Cardiac muscle cell (in vitro differentiated cells and primary cell): ENCODE measurements around the gene RASGRP1. TPM values are rescaled to one million over a fixed set of nuclear protein-coding genes. Genes with fewer than 3 reads are reported as not detected.

ENCODE experiments used
- DNase-seq, 2 donors: peaks; one replicate each; pipeline versions ENCODE4 v3.0.0 to v3.0.0-alpha.2; 2010 to 2017; ENCODE audit warnings: low read depth in 1 of 2, low spot score in 1 of 2
- H3K27ac ChIP-seq: fragments of 200-600 bp; sonication (generic); 2 replicates; pipeline ENCODE4 v1.5.1; 2016
- H3K27me3 ChIP-seq: fragments of 200-600 bp; sonication (generic); 2 replicates; pipeline ENCODE4 v1.6.0; 2016; ENCODE audit warnings: control low read depth
- H3K36me3 ChIP-seq: fragments of 200-600 bp; sonication (generic); 2 replicates; pipeline ENCODE4 v1.5.1; 2016; ENCODE audit warnings: control low read depth
- H3K4me1 ChIP-seq: fragments of 200-600 bp; sonication (generic); 2 replicates; pipeline ENCODE4 v1.8.1; 2017; ENCODE audit warnings: low read depth, mild to moderate bottlenecking, mixed run types
- H3K4me3 ChIP-seq: fragments of 200-600 bp; sonication (generic); 2 replicates; pipeline ENCODE4 v1.5.1; 2016; ENCODE audit warnings: mild to moderate bottlenecking
- H3K9me3 ChIP-seq: fragments of 200-600 bp; sonication (generic); 2 replicates; pipeline ENCODE4 v1.5.1; 2017; ENCODE audit warnings: low read depth, mild to moderate bottlenecking, control low read depth
- polyA plus RNA-seq: library from polyadenylated mRNA; unstranded; fragments of >200 nt; fragmentation: Nextera tagmentation; extraction: Ambion mirVana; gene quantifications from 2 replicates; pipeline ENCODE4 v1.2.1, GENCODE V29; 2016
- total RNA-seq: library from RNA; depleted of rRNA; stranded (reverse); fragments of >200 nt; gene quantifications from 2 replicates; pipeline ENCODE4 v1.2.3, GENCODE V29; 2016
- TF ChIP-seq, protein P1 (sequence below): IDR thresholded peaks from 2 replicates; pipeline ENCODE4 v1.5.1; 2012; ENCODE audit warnings: low read depth, mild to moderate bottlenecking, low read length

The RASGRP1 gene
- total and polyA plus RNA-seq, 2 experiments from 2014 or later: 1.1 to 4.5 TPM

DNA sequence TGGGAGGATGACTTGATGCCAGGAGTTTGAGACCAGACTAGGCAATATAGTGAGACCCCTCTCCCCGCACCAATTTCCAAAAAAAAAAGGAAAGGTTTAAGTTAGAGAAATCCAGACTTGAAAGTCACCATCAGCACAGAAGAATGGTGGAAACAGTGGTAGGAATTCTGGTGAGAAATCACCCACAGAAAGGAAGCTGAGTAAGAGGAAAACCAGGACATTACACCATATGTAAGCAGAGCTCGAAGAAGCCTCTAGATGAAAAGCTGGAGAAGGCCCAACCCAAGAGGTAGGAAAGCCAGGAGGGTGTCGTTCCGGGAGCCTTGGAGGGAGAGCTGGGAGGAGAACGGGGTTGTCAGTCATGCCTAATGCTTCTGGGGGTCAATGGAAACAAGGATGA lies 40.5 kb downstream of the RASGRP1 start:
- H3K27ac ChIP-seq: no peak overlapping the region
- H3K4me3 ChIP-seq: no peak overlapping the region
- DNase-seq: peak in 1 of 2 donors; percentile 19
- no peaks in the 10 kb centered on the region for H3K4me1 ChIP-seq
- TF ChIP-seq, protein P1, sequence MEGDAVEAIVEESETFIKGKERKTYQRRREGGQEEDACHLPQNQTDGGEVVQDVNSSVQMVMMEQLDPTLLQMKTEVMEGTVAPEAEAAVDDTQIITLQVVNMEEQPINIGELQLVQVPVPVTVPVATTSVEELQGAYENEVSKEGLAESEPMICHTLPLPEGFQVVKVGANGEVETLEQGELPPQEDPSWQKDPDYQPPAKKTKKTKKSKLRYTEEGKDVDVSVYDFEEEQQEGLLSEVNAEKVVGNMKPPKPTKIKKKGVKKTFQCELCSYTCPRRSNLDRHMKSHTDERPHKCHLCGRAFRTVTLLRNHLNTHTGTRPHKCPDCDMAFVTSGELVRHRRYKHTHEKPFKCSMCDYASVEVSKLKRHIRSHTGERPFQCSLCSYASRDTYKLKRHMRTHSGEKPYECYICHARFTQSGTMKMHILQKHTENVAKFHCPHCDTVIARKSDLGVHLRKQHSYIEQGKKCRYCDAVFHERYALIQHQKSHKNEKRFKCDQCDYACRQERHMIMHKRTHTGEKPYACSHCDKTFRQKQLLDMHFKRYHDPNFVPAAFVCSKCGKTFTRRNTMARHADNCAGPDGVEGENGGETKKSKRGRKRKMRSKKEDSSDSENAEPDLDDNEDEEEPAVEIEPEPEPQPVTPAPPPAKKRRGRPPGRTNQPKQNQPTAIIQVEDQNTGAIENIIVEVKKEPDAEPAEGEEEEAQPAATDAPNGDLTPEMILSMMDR: no peak
- no peaks in the 10 kb centered on the region for H3K9me3 ChIP-seq
- no peaks in the 10 kb centered on the region for H3K36me3 ChIP-seq
- H3K27me3 ChIP-seq: no peaks in the 10 kb centered on the region

DNA sequence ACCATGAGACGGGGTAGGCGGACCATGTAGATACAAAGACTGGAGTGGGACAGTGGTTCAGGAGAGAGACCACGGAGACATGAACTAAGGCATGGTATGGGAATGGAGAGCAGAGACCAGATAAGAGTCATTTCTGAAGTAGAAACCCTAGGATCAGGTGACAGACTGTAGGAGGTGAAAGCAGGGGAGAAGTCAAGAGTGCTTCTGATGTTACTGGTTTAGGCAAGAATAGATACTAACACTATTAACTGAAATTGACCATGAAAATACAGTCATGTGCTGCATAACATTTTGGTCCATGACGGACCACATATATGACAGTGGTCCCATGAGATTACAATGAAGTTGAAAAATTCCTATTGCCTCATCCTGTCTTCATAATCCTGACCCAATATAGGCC lies 41.7 kb downstream of the RASGRP1 start:
- Histone ChIP-seq H3K27me3 (no peaks in the 10 kb centered on the region), H3K4me1 (no peaks in the 10 kb centered on the region), H3K9me3 (no peaks in the 10 kb centered on the region), H3K36me3 (no peaks in the 10 kb centered on the region), H3K27ac (no peak overlapping the region), H3K4me3 (no peak overlapping the region)
- TF ChIP-seq, protein P1: no peak
- no peak for DNase-seq

DNA sequence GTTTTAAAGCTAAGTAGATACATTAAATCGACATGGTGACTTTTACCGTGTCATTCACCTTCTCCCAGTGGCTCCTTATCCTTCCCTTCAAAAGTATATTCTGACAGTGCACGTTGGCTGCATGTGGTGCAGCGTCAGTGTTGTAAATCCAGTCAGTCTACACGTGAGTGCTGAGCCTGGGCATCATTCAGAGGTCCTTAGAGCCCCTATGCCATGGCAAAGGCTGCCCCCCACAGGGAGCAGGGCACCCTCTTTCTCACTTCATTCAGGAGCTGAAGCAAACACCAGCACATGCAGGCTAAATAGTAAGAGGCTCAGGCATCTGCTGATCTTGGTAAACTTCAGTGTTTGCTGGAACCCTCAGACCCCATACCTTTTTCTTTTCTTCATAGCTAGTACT lies 43.3 kb downstream of the RASGRP1 start:
- no peak for DNase-seq
- no peak overlapping the region for H3K4me3 ChIP-seq
- TF ChIP-seq, protein P1: no peak
- H3K9me3 ChIP-seq: no peaks in the 10 kb centered on the region
- no peaks in the 10 kb centered on the region for H3K27me3 ChIP-seq
- H3K36me3 ChIP-seq: no peaks in the 10 kb centered on the region
- H3K27ac ChIP-seq: no peak overlapping the region
- H3K4me1 ChIP-seq: no peaks in the 10 kb centered on the region

DNA sequence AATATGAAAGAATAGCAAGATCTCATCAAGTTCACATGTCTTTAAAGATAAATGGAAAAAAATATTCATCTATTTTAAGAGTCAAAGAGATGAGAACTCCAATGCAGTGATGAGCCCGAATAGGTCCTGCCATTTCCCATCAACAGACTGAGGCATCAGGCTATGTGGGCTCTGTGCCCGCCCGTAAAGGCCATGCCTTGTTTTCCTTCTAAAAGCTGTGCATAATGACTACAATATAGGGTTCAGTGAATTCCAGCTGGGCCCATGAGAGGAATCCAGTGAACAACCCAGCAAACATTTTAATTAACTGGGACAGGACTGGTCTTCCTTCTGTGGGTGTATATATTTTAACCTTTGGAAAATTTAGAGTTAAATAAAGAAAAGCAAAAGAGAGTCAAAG lies 44.6 kb downstream of the RASGRP1 start:
- no peaks in the 10 kb centered on the region for H3K9me3 ChIP-seq
- no peaks in the 10 kb centered on the region for H3K36me3 ChIP-seq
- H3K27me3 ChIP-seq: no peaks in the 10 kb centered on the region
- no peak for DNase-seq
- H3K4me3 ChIP-seq: no peak overlapping the region
- TF ChIP-seq, protein P1: no peak
- H3K27ac ChIP-seq: no peak overlapping the region
- peaks cover 5% of the 10 kb centered on the region for H3K4me1 ChIP-seq

DNA sequence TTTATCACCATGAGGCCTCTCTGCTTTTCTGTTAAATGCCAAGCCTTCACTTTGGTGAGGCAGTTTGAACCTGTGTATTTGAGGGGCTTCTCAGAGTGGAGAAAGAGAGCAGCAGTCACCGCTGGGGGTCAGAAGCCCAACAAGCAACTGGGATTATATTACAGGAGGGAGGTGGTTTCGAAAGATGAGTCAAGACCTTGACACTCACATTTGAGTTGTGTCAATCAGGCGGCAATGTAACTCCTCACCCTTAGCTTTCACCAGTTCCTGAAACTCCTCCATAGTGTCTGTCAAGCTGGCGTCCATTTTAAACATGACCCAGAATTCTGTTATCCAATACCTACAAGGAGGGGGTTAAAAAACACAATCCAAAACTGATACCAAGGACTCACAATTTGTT lies 46.5 kb downstream of the RASGRP1 start:
- Histone ChIP-seq H3K9me3 (no peaks in the 10 kb centered on the region), H3K4me1 (peaks cover 11% of the 10 kb centered on the region), H3K4me3 (no peak overlapping the region), H3K36me3 (no peaks in the 10 kb centered on the region), H3K27ac (no peak overlapping the region), H3K27me3 (no peaks in the 10 kb centered on the region)
- TF ChIP-seq, protein P1: no peak
- DNase-seq: no peak
